ENCODE measurements around the gene PIRT.

PIRT gene

GRCh38 chr17:10843811-10844210 is 5.9 kb upstream of the PIRT start:
- POLR2A ChIA-PET: no interaction called here
- no peak for DNase-seq (ENCODE audit: extremely low spot score)
- no peak for TF ChIP-seq CTCF (IDR thresholded peaks at IDR 0.05; ENCODE audit: control extremely low read depth, extremely low read depth, low read depth, missing control alignments)
- CTCF ChIA-PET: interaction anchor here (0.9 to 8.0 kb wide), 10 partner anchors 8 to 223 kb away, joined by 3 to 79 read pairs (median 7); no protein-coding TSS in a partner anchor

DNA sequence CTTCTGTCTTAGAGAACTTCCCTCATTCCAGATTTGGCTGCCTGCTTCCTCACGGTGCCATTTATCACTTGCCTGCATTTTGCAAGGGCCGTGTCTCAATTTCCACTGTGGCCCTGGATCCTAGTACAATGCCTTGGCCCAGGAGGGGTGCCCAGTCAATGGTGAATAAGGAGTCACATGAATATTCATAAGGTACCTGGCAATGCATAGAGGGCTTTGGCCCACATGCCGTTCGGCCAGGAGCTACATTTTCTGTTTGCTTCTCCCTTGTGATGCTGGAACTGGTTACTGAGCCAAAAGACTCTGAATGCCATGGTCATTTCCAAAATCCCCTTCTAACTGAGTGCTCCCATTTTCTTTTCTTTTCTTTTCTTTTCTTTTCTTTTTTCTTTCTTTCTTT is 4.8 kb upstream of the PIRT start:
- ChIA-PET POLR2A (no interaction called here), CTCF (interaction anchor here (4.0 to 8.0 kb wide), 3 partner anchors 106 to 213 kb away, joined by 28 to 79 read pairs (median 36); no protein-coding TSS in a partner anchor)
- DNase-seq (ENCODE audit: extremely low spot score): no peak
- no peak for TF ChIP-seq CTCF (IDR thresholded peaks at IDR 0.05; ENCODE audit: control extremely low read depth, extremely low read depth, low read depth, missing control alignments)

GRCh38 chr17:10838682-10839081 is 795 bp upstream of the PIRT start:
- POLR2A ChIA-PET: no interaction called here
- CTCF ChIA-PET: interaction anchor here (1.0 to 1.6 kb wide), 4 partner anchors 9 to 192 kb away, joined by 3 to 11 read pairs (median 4); no protein-coding TSS in a partner anchor
- no peak for TF ChIP-seq CTCF (IDR thresholded peaks at IDR 0.05; ENCODE audit: control extremely low read depth, extremely low read depth, low read depth, missing control alignments)
- no peak for DNase-seq (ENCODE audit: extremely low spot score)

- TF ChIP-seq CTCF (IDR thresholded peaks at IDR 0.05; ENCODE audit: control extremely low read depth, extremely low read depth, low read depth, missing control alignments): no peak
- no peak for DNase-seq (ENCODE audit: extremely low spot score)
- POLR2A ChIA-PET: no interaction called here
- CTCF ChIA-PET: interaction anchor here (3.9 kb wide), 1 partner anchor 8 kb away, joined by 19 read pairs; no protein-coding TSS in a partner anchor
Observed at GRCh38 chr17:10836966-10837590, 809 bp downstream of the PIRT start.

DNA sequence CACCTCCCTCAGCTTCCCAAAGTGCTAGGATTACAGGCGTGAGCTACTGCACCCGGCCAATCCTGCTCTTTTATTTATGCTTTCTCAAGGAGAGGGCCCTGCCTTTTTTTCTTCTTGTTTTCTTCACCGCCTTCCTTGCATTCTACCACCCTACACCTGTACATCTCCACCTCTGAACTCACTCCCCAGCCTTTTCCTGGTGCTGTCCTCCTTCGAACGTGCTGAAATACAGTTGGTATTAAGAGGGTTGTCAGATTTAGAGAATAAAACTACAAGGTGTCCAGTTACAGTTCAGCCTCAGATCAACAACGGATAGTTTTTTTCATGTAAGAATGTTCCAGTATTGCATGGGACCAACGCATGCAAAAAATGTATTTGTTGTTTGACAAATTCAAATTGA is 1.7 kb downstream of the PIRT start:
- CTCF ChIA-PET: interaction anchor here (0.7 to 3.9 kb wide), 2 partner anchors 9 to 190 kb away, joined by 3 to 19 read pairs; no protein-coding TSS in a partner anchor
- DNase-seq (ENCODE audit: extremely low spot score): no peak
- TF ChIP-seq CTCF (IDR thresholded peaks at IDR 0.05; ENCODE audit: control extremely low read depth, extremely low read depth, low read depth, missing control alignments): no peak
- POLR2A ChIA-PET: no interaction called here

GRCh38 chr17:10831696-10832095 is 6.2 kb downstream of the PIRT start:
- CTCF ChIA-PET: interaction anchor here (1.3 kb wide), 1 partner anchor 95 kb away, joined by 3 read pairs; no protein-coding TSS in a partner anchor
- POLR2A ChIA-PET: no interaction called here
- DNase-seq (ENCODE audit: extremely low spot score): no peak
- no peak for TF ChIP-seq CTCF (IDR thresholded peaks at IDR 0.05; ENCODE audit: control extremely low read depth, extremely low read depth, low read depth, missing control alignments)

Measured in GM10248 (cell line).